HG02852 (cell line): Measurements from ENCODE around the gene SORBS2.
"Not testable (repeated sequence)": the region's sequence is repeated elsewhere in the genome, so short reads cannot be mapped to it uniquely, and the experiment has no call there.

Experiments
- ATAC-seq: cut with Tn5 transposase; IDR thresholded peaks from one replicate; pipeline ENCODE4 v1.9.1; 2021; ENCODE audit warnings: mild to moderate bottlenecking, moderate library complexity; ENCODE audit not compliant: unreplicated experiment

Gene SORBS2, protein sequence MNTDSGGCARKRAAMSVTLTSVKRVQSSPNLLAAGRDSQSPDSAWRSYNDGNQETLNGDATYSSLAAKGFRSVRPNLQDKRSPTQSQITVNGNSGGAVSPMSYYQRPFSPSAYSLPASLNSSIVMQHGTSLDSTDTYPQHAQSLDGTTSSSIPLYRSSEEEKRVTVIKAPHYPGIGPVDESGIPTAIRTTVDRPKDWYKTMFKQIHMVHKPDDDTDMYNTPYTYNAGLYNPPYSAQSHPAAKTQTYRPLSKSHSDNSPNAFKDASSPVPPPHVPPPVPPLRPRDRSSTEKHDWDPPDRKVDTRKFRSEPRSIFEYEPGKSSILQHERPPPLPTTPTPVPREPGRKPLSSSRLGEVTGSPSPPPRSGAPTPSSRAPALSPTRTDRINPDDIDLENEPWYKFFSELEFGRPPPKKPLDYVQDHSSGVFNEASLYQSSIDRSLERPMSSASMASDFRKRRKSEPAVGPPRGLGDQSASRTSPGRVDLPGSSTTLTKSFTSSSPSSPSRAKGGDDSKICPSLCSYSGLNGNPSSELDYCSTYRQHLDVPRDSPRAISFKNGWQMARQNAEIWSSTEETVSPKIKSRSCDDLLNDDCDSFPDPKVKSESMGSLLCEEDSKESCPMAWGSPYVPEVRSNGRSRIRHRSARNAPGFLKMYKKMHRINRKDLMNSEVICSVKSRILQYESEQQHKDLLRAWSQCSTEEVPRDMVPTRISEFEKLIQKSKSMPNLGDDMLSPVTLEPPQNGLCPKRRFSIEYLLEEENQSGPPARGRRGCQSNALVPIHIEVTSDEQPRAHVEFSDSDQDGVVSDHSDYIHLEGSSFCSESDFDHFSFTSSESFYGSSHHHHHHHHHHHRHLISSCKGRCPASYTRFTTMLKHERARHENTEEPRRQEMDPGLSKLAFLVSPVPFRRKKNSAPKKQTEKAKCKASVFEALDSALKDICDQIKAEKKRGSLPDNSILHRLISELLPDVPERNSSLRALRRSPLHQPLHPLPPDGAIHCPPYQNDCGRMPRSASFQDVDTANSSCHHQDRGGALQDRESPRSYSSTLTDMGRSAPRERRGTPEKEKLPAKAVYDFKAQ (N-terminal part only)

DNA sequence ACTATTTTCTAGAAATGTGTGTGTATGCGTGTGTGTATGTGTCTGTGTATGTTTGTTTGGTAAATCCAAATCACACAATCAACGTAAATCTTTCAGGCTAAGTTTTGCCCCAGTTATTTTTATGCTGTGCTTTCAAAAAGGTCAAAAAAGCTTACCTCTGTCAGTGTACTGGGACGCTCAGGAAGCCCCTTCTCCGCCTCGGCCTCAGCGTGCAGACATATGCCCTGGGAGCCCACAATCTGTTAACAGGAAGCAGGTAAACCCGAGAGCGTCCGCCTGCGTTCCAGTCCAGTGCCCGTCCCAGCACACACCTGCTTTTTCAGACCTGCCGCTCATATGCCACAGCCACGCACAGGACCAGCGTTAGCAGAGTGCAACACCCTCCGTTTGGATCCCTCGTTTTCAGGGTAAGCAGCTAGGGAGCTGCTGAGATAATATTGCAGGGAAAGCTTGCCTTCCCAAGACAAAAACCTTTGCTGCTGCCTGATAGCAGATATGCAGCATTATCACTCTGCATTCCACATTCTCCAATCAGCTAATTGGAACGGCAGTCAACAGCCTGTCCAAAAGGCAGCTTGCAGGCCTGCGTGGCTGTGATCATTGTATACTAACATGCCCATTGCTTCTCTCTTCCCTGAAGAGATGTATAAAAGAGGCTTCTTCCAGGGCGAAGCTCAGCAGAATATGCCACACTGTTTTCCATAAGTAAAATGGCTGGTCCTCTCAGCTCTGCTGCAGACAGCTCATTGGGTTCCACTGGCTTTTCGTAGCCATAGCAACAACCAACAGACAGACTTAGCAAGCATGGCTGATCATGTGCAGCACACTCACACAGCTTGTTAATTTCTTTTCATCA is at the start of gene SORBS2:
Gene SORBS2 (minus strand): TSS at position 686 of the 856 bp plus-strand sequence. CDS start 121,623 bp downstream, outside the sequence.
- peak; percentile 95 for ATAC-seq

DNA sequence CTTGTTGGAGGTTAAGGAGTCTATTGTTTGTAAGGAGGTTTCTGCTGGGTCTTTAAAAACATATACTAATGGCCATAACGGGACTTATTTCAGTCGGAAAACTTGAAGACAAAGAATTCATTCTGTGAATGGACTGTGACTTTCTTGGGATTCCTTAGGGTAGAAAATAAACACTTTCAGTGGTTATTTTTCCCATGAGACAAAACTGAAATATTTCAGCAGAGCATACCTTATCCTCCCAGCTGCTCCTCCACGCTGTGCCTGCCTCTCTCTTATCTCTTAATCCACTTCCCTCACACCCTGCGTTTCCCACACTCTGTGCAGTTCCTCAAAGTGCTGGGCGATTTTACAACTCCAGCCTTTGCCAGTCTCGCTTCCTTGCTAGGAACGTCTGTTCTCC is 47.1 kb upstream of the SORBS2 start:
- no peak for ATAC-seq

GRCh38 chr4:185857561-185857960 is 45.6 kb upstream of the SORBS2 start:
- ATAC-seq, result not testable (repeated sequence)

DNA sequence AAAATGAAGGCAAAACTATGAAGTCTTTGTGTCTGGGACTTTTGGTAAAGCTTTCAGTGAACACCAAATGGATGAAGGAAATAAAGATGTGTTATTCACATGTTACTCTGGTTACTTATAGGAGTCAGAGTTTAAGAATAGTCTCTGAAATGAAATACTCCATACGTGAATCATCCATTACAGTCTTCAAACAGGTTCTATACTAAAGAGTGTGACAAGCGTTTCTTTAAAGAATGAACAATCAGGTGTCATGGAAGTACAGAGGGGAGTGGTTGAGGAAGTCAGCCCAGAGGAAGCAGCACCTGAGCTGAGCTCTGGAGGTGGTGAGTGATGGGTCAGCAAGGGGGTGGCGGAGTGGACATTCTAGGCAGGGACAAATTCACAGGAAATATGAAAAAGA is 41.8 kb upstream of the SORBS2 start:
- no peak for ATAC-seq

GRCh38 chr4:185852961-185853360 is 41.0 kb upstream of the SORBS2 start:
- no peak for ATAC-seq

DNA sequence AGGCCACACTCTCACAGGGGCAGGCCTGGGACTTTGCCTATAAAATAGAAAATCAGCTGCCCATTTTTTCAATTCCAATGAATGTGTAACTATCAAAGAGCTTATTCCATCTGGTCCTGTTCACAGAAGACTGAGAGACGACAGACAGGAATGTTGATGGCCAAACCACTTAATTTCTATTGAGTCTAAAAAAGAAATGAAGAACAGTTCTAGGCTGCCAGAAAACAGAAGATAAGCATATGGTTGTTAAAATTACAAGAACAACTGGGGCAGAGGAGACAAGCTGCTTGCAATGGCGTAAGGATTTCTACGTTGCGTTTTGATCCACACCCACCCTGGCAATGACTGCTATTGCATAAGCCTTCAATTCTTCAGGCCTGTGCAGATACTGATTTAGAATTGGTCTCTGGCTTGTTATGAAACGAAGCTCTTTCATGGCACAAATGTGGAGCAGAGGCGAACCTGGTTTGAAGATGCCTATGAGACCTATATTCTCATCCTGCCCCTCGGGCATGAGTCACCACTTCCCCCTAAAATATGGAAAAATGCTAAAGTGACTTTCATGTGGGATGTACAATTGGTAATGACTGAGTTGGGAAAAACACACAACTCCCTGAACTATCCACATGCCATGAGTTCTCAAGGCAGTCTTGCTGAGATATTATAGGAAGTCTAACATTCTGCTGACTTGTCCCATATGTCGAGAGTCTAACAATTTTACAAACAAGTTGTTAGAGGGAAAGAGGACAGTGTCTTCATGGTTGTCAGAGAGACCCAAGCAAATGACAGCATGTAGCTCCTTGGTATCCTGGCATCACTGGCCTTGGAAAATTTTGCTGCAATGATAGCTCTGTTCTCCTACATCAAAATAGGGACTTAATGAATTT is 37.9 kb upstream of the SORBS2 start:
- ATAC-seq, result no peak

- ATAC-seq, result no peak
Observed at GRCh38 chr4:185847352-185848097, 35.5 kb upstream of the SORBS2 start.

DNA sequence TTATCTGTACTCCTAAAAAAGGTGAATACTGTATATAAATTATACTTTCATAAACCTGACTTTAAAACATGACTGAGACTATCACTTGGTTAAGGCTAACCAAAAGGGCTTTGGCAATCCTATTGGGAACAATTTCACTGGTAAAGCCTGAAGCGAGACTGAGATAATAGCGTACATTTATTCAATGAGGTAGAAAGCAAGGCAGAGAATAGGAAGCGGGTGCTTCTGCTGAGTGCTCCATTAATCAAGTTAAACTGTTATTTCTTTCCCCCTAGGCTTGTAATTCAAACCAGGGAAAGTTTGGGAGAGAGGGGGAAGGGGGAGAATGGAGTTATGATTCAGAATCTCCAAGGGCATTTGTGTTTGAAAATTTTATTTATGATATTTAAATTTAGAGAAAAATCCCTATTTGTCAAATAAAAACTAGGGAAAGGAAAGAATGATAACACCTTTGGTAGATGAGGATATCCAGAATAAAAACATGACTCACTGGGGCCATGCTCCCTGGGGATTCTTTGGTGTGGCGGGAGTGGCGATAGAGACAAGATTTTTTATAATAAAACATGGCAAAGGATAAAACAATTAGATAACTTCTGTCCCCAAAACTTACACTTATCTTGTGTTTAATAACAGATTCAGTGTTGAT is 34.6 kb upstream of the SORBS2 start:
- no peak for ATAC-seq

DNA sequence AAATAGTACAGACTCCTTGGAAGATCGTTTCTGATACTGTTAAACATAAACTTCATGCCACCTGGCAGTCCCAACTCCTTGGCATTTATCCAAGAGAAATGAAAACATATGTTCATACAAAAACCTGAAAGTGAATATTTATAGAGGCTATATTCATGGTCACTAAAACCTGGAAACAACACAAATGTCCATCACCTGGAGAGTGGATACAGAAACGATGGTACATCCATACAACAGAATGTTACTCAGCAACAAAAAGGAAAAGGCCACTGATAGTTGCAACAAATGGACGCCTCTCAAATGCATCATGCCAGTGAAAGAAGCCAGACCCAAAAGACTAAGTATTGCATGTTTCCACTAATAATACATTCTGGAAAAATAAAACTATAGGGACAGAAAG is 34.0 kb upstream of the SORBS2 start:
- no peak for ATAC-seq

GRCh38 chr4:185841451-185841850 is 29.5 kb upstream of the SORBS2 start:
- no peak for ATAC-seq

GRCh38 chr4:185840953-185841352 is 29.0 kb upstream of the SORBS2 start:
- ATAC-seq, result no peak

- ATAC-seq, result no peak
Observed at GRCh38 chr4:185840201-185840600, 28.2 kb upstream of the SORBS2 start.

DNA sequence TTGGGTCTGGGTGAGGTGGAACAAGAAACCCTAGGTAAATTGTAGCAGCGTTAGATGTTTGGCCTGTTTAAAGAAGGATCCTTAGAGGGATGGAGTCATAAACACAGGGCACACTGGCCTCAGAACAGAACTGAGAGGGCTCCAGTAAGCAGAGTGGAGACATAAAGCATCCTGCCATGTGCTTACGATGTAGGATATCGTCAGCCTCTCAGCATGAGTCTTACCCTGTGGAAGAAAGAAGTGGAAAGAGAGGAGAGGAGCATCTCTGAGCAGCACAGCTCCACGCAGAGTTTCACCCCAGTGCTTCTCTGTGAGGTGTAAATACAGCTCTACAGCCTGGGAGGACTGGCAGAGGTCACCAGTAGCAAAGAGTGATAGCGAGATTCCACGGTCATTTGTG is 27.8 kb upstream of the SORBS2 start:
- no peak for ATAC-seq

GRCh38 chr4:185839194-185839712 is 27.3 kb upstream of the SORBS2 start:
- ATAC-seq, result no peak

DNA sequence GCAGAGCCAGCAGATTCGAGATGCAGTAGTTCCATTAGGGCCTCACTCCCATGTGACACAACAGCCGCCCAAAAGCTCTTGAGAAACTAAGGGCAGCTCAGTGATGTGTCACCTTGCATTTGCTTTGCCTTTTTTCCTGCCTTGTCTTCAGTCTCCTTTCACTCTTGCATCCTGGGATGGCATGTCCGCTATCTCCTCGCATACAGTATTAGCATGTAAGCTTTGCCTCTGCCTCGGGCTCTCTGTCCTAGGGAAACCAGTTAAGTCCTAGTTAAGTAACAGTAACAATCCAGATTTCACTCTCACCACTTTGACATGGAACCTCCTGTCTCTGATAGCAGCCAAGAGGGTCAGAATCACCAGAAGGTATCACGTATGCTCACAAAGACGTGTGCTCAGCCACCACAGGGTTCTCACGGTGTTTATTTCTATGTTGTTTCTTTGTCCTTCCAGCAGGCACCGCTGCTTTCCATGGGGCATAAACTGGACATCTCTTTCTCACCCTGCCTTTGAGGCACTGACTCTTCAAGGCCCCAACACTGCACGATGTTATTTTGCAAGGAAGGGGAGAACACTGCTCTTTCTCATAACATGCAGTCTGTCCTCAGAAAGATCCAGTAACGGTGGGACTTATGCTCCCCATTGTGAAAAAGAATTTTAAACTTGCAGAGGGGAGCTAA is 26.7 kb upstream of the SORBS2 start:
- ATAC-seq, result no peak

DNA sequence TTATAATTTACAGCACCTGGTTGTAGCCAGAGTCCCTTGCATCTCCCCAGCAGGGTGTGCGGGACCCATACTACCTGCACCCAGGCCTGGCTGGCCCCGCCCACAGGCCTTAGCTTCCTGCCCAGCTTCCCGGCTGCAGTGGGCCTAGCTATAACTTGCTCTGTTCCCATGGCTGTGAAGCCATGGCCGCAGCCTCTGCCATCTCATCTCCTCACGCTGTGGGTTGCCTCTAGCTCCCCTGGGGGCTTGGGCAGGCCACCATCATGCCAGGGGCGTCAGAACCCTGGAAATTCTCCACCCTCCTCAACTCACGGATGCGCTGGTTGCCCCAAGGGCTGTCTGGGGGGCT is 26.1 kb upstream of the SORBS2 start:
- no peak for ATAC-seq

GRCh38 chr4:185837415-185838103 is 25.6 kb upstream of the SORBS2 start:
- ATAC-seq, result no peak
